Measurements from ENCODE around the gene ALB.

DNA sequence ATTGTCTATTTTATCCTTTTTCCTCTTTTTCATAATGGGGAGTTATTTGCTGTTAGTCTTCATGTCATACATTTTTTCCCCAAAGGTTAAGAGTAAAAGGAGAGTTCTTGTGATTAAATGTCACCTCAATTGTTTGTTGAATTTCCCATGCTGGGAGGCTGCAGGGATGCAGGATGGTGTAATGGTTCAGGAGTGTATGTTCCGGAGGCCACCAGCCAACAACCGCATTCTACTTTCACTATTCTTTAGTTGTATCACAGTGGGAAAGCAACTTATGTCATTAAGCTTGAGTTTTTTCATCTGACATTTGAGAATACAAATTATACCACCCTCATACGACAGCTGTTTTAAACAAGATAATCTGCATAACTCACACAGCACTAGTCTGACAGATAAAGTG, 47.3 kb downstream of the ALB start:
- TF ChIP-seq, protein P1, sequence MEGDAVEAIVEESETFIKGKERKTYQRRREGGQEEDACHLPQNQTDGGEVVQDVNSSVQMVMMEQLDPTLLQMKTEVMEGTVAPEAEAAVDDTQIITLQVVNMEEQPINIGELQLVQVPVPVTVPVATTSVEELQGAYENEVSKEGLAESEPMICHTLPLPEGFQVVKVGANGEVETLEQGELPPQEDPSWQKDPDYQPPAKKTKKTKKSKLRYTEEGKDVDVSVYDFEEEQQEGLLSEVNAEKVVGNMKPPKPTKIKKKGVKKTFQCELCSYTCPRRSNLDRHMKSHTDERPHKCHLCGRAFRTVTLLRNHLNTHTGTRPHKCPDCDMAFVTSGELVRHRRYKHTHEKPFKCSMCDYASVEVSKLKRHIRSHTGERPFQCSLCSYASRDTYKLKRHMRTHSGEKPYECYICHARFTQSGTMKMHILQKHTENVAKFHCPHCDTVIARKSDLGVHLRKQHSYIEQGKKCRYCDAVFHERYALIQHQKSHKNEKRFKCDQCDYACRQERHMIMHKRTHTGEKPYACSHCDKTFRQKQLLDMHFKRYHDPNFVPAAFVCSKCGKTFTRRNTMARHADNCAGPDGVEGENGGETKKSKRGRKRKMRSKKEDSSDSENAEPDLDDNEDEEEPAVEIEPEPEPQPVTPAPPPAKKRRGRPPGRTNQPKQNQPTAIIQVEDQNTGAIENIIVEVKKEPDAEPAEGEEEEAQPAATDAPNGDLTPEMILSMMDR (IDR thresholded peaks at IDR 0.05) = no peak
- TF ChIP-seq POLR2A (IDR thresholded peaks at IDR 0.05) = no peak
